AG04450 (cell line): ENCODE measurements around the gene ENTPD6. TPM values are rescaled to one million over a fixed set of nuclear protein-coding genes. Genes with fewer than 3 reads are reported as not detected.

Experiments used
- CTCF ChIA-PET: fragments of 300-600, 350-600 bp; formaldehyde crosslinking; extraction: SDS; loops from one replicate; lab custom pipeline; 2022; ENCODE audit warnings: antibody characterized with exemption, inconsistent platforms; lab: Charles Lee
- POLR2A ChIA-PET: fragments of 350-600 bp; formaldehyde crosslinking; extraction: SDS; loops from one replicate; lab custom pipeline; 2021; ENCODE audit warnings: antibody characterized with exemption, inconsistent platforms; lab: Yijun Ruan, JAX
- DNase-seq: peaks from one replicate; pipeline ENCODE4 v3.0.0-alpha.2; 2011; ENCODE audit warnings: low read depth, low spot score
- H3K27ac ChIP-seq: one replicate; pipeline ENCODE4 v1.5.1; 2012; ENCODE audit warnings: low read depth, low read length, control low read depth
- H3K27me3 ChIP-seq: one replicate; pipeline ENCODE4 v1.6.0; 2012; ENCODE audit warnings: low read length; ENCODE audit not compliant: control insufficient read depth, insufficient read depth
- H3K4me3 ChIP-seq: 2 replicates; pipeline ENCODE4 v1.5.1; 2011; ENCODE audit warnings: mild to moderate bottlenecking, low read depth, low read length, control low read depth
- H3K9me3 ChIP-seq: 2 replicates; pipeline ENCODE4 v1.5.1; 2012; ENCODE audit warnings: low read length; ENCODE audit not compliant: control insufficient read depth, insufficient read depth
- CTCF ChIP-seq: IDR thresholded peaks from 2 replicates; pipeline ENCODE4 v1.5.1; 2011; ENCODE audit warnings: low read depth, low read length, control low read depth, inconsistent platforms
- polyA plus RNA-seq: library from polyadenylated mRNA; depleted of rRNA; stranded (reverse); fragments of >200 nt; gene quantifications from 2 replicates; pipeline ENCODE4 v1.2.3, GENCODE V29; 2011

ENTPD6 gene
- polyA plus RNA-seq, 1 experiment, result 39.9 TPM

DNA sequence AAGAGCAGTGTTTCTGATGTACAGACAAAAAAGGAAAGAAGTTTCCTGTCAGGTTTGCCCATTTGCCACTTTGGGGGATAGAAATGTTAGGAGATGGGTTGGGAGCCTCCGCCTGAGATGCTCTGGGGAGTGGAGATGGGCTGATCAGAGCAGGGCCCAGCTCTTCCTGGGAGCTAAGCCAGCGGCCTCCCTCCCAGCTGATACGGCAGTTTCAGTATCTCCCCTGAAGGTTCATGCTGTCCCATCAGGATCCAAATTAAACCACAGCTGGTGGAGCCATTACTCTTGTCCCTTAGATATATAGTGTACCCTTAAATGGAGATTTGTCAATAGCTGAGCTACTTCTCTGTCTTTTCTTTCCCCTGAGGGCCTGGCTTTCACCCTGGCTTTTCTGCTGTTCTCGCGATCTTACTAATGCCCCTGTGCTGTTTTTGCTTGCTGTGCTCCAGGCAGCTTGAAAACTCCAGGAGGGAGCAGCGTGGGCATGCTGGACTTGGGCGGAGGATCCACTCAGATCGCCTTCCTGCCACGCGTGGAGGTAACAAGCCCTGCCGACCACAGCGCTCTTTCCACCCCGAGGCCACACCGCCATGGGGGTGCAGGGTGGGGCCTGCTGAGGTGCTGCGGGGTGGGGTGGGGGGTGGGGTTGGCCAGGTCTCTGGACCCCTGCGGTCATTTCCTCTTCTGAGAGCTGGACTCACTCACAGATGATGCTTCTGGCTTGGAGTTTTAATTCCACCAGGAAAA lies 20.9 kb downstream of the ENTPD6 start:
- no peak for TF ChIP-seq CTCF
- ChIA-PET CTCF (no interaction called here), POLR2A (no interaction called here)
- H3K4me3 ChIP-seq, result no peak overlapping the region
- H3K9me3 ChIP-seq, result no peaks in the 10 kb centered on the region; the same call in 1 of the 2 replicates
- H3K27ac ChIP-seq, result no peak overlapping the region
- H3K27me3 ChIP-seq, result no peaks in the 10 kb centered on the region
- no peak for DNase-seq

DNA sequence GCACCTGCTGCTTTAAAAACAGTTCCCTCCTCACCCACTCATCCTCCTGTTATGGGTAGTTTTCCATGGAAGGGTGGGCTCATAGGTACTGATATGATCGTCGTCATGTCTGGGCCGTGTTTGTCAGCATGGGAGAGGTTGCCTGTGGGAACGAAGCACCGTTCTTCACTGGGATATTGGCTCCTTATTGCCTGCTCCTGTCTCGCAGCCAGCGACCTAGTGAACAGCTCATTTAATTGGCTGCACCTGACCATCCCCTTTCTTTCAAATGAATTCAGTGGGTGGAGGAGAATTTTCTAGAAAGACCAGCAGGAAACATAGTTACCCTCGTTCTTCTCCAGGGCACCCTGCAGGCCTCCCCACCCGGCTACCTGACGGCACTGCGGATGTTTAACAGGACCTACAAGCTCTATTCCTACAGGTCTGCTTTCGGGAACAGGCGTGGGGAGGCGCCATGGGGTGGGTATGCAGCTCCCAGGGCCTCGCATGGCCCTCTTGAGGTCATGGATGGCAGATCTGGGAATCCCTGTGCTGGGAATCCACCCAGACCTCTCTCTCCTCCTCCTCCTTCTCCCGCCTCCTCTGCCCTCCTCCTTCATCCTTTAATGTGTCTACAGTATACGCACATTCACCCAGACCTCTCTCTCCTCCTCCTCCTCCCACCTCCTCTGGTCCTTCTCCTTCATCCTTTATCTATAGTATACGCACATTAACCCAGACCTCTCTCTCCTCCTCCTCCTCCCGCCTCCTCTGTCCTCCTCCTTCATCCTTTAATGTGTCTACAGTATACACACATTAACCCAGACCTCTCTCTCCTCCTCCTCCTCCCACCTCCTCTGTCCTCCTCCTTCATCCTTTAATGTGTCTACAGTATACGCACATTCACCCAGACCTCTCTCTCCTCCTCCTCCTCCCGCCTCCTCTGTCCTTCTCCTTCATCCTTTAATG lies 21.9 kb downstream of the ENTPD6 start:
- no peaks in the 10 kb centered on the region; the same call in 1 of the 2 replicates for H3K9me3 ChIP-seq
- H3K4me3 ChIP-seq, result no peak overlapping the region
- H3K27me3 ChIP-seq, result no peaks in the 10 kb centered on the region
- ChIA-PET POLR2A (no interaction called here), CTCF (no interaction called here)
- no peak for DNase-seq
- H3K27ac ChIP-seq, result no peak overlapping the region
- TF ChIP-seq CTCF, result no peak

- Histone ChIP-seq H3K9me3 (no peaks in the 10 kb centered on the region; the same call in 1 of the 2 replicates), H3K4me3 (no peak overlapping the region), H3K27me3 (no peaks in the 10 kb centered on the region), H3K27ac (no peak overlapping the region)
- TF ChIP-seq CTCF, result no peak
- ChIA-PET CTCF (no interaction called here), POLR2A (no interaction called here)
- no peak for DNase-seq
These were observed 22.6 kb downstream of the ENTPD6 start for GRCh38 chr20:25218109-25218486.

DNA sequence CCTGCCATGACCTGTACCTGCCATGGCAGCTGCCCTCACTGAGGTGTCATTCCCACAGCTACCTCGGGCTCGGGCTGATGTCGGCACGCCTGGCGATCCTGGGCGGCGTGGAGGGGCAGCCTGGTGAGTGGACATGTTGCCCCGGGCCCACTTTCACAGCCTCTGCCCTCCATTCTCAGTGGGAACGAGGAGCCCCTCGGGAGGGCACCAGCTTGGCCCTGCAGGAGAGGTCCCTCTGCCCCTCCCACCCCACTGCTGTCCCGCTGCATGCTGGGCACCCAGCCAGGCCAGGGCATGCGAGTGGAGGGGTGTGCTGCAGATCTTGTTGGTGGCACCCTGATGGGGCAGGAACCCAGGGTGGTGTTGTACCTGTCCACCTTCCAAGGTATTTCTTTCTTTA lies 23.0 kb downstream of the ENTPD6 start:
- no peak overlapping the region for H3K4me3 ChIP-seq
- CTCF ChIA-PET, result no interaction called here
- no peak for DNase-seq
- TF ChIP-seq CTCF, result no peak
- no peaks in the 10 kb centered on the region for H3K27me3 ChIP-seq
- POLR2A ChIA-PET, result no interaction called here
- H3K9me3 ChIP-seq, result no peaks in the 10 kb centered on the region; the same call in 1 of the 2 replicates
- H3K27ac ChIP-seq, result no peak overlapping the region

DNA sequence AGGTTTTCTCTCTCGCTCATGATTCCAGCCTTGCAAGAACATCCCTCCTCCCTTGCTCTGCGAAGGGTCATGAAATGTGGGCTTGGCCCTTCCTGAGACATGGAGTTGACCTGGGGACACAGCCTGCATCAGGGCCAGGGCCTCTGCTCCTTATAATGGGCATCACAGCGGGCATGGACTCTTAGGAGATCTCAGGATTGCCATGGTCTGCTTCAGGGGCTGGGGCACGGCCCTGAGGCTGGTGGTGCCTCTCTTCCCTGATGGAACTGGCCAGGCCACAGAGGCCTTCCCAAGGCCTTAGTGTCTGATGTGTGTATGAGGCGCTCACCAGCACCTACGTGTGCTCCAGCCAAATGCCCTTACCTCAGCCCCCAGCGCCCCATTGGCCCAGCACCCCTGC lies 23.9 kb downstream of the ENTPD6 start:
- CTCF ChIA-PET, result interaction anchor here (0.5 to 1.2 kb wide), 2 partner anchors 12 to 28 kb away, joined by 3 read pairs; no protein-coding TSS in a partner anchor
- Histone ChIP-seq H3K27me3 (no peaks in the 10 kb centered on the region), H3K9me3 (no peaks in the 10 kb centered on the region; the same call in 1 of the 2 replicates), H3K4me3 (no peak overlapping the region), H3K27ac (no peak overlapping the region)
- TF ChIP-seq CTCF, result no peak
- DNase-seq, result no peak
- POLR2A ChIA-PET, result no interaction called here
